HL-60 (cell line): ENCODE data around the gene LAMTOR1.

ENCODE experiments used
- CTCF ChIP-seq: IDR thresholded peaks from one replicate; pipeline ENCODE4 v1.5.1; 2011; ENCODE audit warnings: low read length, control low read depth, inconsistent platforms; ENCODE audit not compliant: insufficient read depth
- GABPA ChIP-seq: IDR thresholded peaks from 2 replicates; pipeline ENCODE4 v1.6.1; 2012; ENCODE audit warnings: low read depth
- REST ChIP-seq: IDR thresholded peaks from 2 replicates; pipeline ENCODE4 v1.6.1; 2012; ENCODE audit warnings: low read depth; ENCODE audit not compliant: insufficient replicate concordance

DNA sequence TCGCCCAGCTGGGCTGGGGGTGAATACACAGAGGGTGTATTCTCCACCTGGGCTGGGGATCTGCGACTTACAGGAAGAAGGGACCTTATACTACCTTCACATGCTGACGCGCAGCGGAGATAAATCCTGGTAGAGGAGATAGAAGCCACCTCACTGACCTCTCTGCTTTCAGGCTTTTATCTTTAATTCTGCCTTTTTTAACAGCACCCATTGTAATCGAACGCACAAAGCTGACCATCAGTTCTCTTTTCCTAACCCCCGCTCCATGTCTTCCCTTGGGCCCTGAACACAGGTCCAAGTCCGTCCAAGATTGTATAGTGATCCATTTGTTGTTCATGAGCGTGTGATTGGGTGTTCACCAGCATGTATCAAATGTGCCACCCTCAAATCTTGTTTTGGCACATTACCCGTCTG lies 664 bp upstream of the LAMTOR1 start:
- TF ChIP-seq GABPA = no peak
- no peak for TF ChIP-seq CTCF
- no peak for TF ChIP-seq REST
